Esophagus muscularis mucosa (tissue), 3 donors: ENCODE measurements around the gene ACE2.

Experiments
- POLR2A ChIP-seq: fragments of 450-650 bp; IDR thresholded peaks from one replicate; pipeline ENCODE4 v1.6.1; 2017; ENCODE audit warnings: antibody characterized with exemption, moderate library complexity, mild to moderate bottlenecking, low read depth
- POLR2AphosphoS5 ChIP-seq, 2 donors: sonication (generic); formaldehyde crosslinking; IDR thresholded peaks; one replicate each; pipeline ENCODE4 v1.6.1; 2017; ENCODE audit warnings: antibody characterized with exemption in 2 of 2
- TF ChIP-seq, protein P1 (sequence below), 3 experiments: fragments of 200-600 bp in 2 of 3; fragments of 450-650 bp in 1 of 3; sonication (generic) in 2 of 3; IDR thresholded peaks; one replicate each; pipeline ENCODE4 v1.5.1; 2017 to 2019; ENCODE audit warnings: antibody characterized with exemption in 3 of 3, mild to moderate bottlenecking in 2 of 3, moderate library complexity in 1 of 3

- TF ChIP-seq, protein P1, sequence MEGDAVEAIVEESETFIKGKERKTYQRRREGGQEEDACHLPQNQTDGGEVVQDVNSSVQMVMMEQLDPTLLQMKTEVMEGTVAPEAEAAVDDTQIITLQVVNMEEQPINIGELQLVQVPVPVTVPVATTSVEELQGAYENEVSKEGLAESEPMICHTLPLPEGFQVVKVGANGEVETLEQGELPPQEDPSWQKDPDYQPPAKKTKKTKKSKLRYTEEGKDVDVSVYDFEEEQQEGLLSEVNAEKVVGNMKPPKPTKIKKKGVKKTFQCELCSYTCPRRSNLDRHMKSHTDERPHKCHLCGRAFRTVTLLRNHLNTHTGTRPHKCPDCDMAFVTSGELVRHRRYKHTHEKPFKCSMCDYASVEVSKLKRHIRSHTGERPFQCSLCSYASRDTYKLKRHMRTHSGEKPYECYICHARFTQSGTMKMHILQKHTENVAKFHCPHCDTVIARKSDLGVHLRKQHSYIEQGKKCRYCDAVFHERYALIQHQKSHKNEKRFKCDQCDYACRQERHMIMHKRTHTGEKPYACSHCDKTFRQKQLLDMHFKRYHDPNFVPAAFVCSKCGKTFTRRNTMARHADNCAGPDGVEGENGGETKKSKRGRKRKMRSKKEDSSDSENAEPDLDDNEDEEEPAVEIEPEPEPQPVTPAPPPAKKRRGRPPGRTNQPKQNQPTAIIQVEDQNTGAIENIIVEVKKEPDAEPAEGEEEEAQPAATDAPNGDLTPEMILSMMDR (IDR thresholded peaks at IDR 0.05), result no peak
- TF ChIP-seq POLR2AphosphoS5 (IDR thresholded peaks at IDR 0.05), result no peak
- no peak for TF ChIP-seq POLR2A
Observed at GRCh38 chrX:15574017-15574416, 26.7 kb downstream of the ACE2 start.
